Fibroblast of lung (primary cell): ENCODE measurements around the gene MFSD6L.

Experiments
- EZH2 ChIP-seq: IDR thresholded peaks from 2 replicates; pipeline ENCODE4 v1.5.1; 2012; ENCODE audit warnings: low read length, control low read depth, mild to moderate bottlenecking; ENCODE audit errors: missing control alignments
- TF ChIP-seq, protein P1 (sequence below), 2 donors: IDR thresholded peaks in 1 of 2; conservative IDR thresholded peaks in 1 of 2; 1 replicate in 1 of 2; 2 replicates in 1 of 2; pipeline ENCODE4 v1.5.1; 2011 to 2012; ENCODE audit warnings: low read length in 2 of 2, control low read depth in 1 of 2, inconsistent platforms in 1 of 2, low read depth in 1 of 2, mild to moderate bottlenecking in 1 of 2

DNA sequence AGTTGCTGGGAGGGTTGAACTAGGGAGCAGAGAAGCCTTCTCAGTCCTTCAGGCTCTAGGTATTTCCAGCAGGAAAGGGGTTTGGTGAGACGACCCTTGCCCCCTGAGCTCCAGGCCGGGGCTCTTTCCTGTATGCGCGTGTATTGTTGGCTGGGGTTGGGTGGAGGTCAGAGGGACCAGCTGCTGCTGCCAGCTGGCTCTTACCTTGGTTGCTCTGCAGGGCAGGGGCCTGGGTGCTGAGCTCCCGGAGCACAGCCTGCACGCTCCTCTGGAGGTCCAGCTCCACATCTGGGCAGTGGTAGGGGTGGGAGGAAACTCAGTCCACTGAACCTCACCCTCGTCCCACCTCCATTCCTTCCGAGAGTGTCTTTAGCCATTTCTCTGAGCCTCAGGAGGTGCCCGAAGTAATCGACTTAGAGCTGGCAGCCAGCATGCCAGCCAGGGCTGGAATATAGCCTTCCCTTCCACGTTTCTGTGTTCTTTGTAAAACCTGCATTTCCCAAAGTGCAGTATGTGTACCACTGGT lies 40.3 kb upstream of the MFSD6L start:
- TF ChIP-seq, protein P1, sequence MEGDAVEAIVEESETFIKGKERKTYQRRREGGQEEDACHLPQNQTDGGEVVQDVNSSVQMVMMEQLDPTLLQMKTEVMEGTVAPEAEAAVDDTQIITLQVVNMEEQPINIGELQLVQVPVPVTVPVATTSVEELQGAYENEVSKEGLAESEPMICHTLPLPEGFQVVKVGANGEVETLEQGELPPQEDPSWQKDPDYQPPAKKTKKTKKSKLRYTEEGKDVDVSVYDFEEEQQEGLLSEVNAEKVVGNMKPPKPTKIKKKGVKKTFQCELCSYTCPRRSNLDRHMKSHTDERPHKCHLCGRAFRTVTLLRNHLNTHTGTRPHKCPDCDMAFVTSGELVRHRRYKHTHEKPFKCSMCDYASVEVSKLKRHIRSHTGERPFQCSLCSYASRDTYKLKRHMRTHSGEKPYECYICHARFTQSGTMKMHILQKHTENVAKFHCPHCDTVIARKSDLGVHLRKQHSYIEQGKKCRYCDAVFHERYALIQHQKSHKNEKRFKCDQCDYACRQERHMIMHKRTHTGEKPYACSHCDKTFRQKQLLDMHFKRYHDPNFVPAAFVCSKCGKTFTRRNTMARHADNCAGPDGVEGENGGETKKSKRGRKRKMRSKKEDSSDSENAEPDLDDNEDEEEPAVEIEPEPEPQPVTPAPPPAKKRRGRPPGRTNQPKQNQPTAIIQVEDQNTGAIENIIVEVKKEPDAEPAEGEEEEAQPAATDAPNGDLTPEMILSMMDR (conservative IDR thresholded peaks at IDR 0.05 in 1 of 2, IDR thresholded peaks at IDR 0.05 in 1 of 2; ENCODE audit: low read depth in 1 of 2, low read length in 2 of 2), result no peak
- no peak for TF ChIP-seq EZH2
